Superior temporal gyrus (tissue), 1 donor: ENCODE measurements around the gene CNPY4.

Experiments used
- DNase-seq: peaks from one replicate; pipeline ENCODE4 v3.0.0-alpha.2; 2016; ENCODE audit errors: extremely low spot score

The CNPY4 gene

DNA sequence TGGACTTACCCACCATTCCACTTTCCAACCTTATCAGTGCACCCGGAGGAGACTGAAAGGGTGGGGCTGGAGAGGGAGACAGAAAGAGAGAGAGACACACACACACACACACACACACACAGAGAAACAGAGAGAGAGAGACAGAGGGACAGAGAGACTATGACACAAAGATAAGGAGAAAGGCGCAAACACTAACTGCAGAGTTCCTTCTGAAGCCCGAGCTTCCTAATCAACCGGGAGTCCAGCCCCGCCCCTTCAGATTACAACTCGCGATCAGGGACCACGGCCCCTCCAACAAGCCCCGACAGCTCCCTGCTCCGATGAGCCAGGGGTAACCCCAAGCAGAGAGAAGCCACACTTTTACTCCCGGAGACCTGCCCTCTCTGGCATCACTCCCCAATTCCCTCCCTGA, 48.5 kb downstream of the CNPY4 start:
- no peak for DNase-seq

DNA sequence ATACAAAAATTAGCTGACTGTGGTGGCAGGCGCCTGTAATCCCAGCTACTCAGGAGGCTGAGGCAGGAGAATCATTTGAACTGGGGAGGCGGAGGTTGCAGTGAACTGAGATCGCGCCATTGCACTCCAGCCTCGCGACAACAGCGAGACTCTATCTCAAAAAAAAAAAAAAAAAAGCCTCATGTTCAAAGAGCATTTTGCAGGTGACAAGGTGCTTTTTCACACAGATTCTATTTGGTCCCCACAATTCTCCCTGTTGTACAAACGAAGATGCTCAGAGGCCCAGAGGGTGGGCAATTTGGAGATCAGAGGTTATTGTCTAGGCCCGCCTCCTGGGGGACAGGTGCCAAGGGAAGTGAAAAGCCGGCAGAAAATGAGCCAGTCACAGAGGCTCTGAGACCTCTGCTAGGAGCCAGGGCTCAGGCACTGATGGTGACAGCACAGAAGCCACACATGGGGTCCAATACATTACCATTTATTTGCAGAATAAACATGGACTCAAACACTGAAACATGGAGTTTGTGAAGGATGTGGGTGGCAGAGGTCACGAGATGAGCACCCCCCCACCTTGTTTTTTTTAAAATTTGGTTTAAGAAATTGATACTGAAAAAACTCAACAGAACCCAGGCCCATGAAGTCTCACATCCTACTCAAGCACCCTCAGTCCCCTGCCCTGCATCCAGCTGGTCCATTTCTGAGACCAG, 49.9 kb downstream of the CNPY4 start:
- DNase-seq: no peak

DNA sequence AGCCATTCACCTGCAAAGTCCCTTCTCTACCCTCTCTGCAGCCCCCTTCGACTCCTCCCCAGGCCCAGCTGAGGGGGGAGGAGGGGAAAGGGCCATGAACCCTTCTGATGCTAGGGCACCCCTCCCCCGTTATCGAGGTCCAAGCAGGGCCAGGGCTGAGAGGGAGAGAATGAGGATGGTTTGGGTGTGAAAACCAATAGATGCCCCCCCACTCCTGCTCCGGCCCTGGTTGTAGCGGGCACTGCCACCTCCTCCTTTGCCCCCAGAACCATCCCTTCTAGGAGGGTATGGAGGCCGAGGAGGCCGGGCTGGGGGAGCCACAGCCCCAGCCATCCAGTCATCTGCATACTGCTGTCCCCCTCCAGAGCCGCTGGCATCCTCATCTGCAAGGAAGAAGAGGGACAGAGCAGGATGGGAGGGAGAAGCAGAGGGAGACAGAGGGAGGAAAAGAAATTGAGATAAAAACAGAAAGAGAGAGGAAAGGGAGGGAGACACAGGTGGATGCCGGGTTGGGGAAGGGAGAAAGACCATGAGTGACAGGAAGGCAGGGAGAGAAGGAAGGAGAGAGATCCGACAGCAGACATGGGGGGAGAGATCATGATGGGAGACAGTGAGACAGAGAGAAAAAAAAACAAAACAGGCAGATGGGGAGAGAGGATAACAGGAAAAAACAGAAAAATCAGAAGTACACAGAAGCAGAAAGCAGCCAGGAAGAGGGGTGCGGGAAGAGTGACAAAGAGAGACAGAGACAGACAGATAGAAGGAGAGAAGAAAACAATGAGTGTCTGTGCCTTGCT, 50.9 kb downstream of the CNPY4 start:
- no peak for DNase-seq

DNA sequence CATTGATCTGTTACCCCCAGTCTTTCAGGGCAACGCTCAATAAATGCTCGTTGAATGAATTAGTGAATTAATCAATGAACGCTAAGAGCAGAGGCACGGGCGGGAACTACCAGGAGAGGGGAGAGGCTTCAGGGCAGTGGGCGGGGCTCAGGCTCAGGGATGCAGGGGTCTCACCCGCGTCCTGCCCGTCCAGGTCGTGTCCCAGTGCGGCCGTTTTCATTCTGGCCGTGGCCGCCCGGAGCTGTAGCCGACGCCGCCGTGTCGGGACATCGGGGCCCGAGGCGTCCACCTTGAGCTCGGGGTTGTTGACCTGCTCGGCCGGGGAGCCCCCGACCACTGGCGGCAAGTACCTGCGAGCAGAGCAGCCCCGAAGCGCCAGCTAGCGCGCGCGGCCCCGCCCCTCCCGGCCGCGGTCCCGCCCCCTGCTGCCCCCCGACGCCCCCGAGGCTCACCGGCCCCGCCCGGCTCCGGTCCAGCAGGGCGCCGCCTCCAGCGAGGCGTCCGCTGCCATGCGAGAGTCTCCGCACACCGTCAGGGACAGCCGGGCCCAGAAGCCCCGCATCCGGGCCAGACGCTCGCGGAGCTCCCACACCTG, 51.8 kb downstream of the CNPY4 start:
- no peak for DNase-seq

DNA sequence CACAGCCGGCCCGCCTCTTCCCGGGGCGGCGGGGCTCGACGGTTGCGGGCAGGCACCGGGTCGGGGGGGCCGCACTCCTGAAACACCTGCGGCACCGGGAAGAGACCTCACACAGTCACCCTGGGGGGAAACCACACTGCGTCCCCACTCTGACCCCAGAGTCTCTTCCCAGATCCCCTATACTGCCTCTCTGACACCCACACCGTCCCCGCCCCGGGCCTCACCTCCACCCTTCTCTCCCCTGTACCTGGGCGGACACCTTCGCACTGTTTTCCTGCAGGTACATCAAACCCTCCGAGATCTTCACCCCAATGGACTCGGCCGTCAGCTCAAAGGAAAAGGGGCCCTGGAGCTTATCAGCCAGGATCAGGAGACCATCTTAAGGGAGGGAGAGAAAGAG, 52.4 kb downstream of the CNPY4 start:
- no peak for DNase-seq

DNA sequence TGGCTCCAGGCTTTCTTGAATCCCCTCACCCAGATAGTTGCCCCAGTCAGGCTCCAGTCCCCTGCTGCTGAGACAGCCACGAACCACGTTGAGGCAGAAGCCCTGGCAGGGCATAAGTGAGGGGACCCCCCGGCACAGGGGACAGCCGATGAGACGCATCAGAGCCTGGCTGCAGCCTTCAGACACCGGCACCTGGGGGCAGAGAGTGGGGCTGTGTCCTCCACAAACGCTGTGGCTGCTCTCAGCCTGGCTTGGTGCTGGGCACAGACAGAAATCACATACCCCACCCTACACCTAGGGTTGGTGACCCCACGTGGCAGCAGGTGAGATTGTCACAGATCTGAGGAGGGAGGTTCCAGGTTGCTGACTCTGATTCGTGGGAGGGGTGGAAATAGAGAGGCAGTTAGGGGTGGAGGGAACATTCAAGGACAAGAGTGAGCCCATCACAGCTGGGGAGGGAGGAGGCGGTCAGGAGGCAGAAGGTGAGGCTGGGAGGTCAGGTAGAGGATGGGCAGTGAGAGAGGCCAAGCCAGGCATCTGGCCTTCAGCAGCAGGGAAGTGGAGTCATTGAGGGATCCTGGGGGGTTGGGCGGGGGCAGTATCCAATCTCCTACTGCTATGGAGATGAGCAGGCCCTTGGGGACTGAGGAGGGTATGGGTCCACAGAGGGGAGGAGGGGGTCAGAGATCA, 54.5 kb downstream of the CNPY4 start:
- no peak for DNase-seq

DNA sequence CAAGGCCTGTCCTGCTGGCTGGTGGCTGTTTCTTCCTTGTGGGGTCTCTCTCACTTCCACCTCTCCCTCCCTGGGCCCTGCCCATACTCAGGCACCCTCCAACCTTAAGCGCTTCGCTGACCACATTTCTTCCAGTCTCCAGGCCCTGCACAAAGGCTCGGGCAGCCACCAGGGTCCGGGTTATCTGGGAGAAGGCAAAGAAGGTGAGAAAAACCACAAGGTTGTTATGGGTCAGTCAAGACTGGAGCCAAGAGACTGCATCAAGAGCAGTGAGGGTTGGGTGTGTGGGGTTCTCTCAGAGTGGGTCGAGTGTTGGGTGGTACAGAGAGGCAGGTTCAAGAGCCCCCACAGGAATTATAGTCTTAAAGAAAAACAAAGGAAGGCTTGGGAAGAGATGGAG, 55.1 kb downstream of the CNPY4 start:
- DNase-seq: no peak
